Activated gamma-delta T cell treated with Interleukin-2 at 50 U/mL for 16 hours (primary cell): ENCODE results near the gene SLC22A23.

Experiments
- DNase-seq: peaks from one replicate; pipeline ENCODE4 v3.0.0-alpha.2; 2020

The SLC22A23 gene

DNA sequence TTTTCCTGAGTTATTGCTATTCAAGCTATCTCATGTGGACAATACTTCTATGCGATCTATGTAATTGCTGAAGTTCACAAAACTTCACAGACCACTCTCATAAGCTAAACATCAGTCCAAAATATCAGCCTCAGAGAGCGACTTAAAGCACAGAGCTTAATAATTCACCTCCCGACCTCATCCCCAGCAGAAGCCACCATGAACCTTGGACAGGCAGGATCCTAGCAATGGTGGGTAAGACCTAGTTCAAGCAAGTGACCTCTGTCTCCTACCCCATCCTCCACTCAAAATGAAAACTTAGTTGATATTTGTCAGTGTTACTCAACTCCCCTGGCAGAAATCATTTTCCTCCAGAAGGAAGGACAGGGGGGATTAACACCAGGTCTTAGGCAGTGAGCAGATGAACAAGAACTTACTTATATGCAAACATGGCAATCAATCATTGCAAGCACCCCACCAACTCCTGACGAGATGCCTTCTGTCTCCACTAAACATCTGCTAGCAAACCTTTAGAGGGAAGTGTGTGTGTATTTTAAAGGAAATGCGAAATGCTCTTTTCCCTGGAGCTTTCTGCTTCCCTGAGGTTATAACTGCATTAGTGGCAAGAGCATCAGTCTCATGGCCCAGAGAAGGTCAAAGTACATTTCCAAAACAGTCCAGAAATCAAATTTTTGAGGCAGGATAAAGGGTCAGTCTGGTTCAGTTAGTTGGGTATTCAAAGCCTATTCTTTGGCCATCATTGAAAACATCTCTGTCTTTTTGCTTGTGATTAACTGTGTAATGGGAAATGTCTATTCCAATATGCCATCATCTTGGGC is 90.0 kb downstream of the SLC22A23 start:
- DNase-seq, result no peak

DNA sequence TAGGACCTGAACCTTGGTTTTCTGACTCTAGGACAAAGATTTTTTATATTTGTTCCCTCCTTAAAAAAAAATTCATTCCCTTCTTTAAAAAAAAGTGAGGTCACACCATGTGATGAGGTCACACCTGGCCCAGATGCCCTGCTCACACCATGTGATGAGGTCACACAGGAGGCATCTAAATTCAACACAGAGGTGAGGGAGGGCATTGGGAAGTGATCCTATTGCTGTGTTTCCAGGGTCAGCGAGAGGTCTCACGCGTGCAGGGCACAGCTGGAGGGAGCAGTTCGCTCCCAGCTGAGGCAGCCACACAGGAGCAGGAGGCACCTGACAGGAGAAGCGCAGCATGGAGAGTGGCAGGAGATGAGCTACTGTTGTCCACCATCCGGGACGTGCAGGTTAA is 92.5 kb downstream of the SLC22A23 start:
- DNase-seq, result no peak

DNA sequence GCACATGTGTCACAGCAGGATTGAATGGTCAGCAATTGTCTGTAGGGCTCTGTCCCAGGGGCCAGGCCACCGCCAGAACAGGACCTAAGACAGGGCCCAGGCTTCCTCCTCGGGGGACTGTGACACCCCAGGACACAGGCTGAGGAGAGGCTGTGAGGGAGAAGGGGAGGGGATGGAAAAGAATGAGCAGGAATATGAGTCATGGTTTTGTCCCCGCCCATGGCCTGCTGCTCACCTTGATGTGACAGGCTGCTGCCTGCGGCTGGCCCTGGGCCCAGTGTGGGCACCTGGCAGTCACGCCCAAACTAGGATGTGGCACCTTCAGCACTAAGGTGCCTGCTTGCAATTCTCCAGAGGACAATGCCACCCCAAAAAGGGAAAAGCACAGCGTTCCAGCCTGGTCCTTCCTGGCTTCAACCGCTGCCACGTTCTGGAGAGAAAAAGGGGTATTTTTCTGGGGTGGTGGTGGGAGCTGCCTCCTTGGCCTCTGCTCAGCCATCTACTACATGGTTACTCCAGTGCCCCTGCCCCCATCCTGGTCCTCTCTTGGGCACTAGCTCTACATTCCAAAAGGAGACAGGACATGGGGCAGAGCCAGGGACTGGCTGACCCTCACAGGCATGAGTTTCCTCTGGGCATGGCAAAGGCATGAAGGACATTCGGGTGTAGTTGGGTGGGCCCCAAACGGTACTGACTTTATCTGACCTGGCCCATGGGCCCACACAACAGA is 93.4 kb downstream of the SLC22A23 start:
- no peak for DNase-seq

GRCh38 chr6:3361312-3362037 is 95.4 kb downstream of the SLC22A23 start:
- no peak for DNase-seq

GRCh38 chr6:3360727-3361045 is 96.2 kb downstream of the SLC22A23 start:
- DNase-seq, result no peak

DNA sequence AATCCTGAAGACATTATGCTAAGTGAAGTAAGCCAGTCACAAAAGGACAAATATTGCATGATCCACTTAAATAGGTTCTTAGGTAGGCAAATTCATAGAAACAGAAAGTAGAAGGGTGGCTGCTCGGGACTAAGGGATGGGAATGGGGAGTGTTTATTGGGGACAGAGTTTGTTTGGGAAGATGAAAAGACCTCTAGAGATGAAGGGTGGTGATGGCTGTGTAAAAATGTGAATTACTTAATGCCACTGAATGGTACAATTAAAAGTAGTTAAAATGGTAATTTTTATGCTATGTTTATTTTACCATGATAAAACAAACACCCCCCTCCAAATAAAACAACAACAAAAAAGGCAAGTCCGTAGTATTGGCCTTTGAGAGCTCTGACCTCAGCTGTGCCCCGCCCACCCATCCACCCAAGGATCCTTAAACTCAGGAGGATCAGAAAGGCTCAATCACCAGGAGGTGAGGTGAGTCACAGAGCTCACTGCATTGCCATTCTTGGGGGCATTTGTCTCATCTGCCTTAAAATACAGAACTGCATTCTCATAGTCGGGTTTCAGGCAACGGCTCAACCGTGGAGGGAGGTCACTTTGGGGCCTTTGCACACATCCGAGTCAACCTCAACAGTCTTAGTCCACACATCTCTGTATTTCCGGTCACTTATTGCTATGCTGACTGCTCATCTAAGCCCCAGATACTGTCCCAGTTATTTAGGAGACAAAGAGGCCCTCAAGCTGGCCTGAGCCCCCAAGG is 96.7 kb downstream of the SLC22A23 start:
- no peak for DNase-seq

GRCh38 chr6:3359101-3359752 is 97.6 kb downstream of the SLC22A23 start:
- no peak for DNase-seq

DNA sequence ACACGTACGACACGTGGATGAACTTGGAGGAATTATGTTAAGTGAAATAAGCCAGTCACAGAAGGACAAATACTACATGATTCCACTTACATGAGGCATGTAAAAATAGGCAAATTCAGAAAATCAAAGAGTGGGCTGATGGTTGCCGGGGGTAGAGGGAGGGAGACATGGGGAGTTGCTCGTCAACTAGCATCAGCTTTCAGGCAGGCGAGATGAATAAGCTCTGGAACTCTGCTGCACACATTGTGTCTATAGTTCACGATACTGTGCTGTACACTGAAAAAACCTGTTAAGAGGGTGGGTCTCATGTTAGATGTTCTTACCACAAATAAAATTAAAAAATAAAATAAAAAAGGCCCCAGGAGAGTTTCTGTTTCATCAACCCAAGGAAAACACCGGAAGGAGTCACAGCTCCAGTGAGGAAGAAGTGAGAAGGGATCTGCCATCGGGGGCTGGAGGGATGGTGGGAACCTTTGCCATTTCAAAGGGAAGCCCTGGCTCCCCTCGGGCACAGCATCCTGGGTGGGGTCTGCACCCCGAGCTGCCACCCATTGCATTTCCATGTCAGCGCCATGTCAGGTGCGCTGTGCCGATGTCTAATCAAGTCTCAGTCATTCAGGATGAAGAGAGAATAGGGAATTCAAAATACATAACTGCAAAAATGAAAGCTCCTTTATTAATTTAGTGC is 98.3 kb downstream of the SLC22A23 start:
- DNase-seq, result no peak

DNA sequence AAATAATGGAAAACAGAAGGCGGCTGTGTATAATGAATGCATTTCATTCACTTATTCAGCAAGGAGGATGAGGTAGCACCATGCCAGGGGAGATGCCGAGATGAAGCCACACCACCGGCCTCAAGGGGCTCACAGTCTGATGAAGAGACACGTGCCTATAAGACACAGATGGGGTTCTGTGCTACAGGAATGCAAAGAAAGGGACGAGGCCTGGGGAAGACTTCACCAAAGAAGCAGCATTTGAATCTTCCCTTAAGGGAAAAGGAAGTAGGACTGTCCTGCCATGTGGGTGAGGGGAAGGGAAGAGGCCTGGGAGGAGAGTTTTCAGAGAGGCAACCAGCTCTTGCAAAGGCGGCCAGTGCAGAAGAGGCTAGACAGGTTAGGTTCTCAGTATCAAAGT is 99.2 kb downstream of the SLC22A23 start:
- DNase-seq, result no peak

- no peak for DNase-seq
These were observed 99.9 kb downstream of the SLC22A23 start for GRCh38 chr6:3356824-3357420.

DNA sequence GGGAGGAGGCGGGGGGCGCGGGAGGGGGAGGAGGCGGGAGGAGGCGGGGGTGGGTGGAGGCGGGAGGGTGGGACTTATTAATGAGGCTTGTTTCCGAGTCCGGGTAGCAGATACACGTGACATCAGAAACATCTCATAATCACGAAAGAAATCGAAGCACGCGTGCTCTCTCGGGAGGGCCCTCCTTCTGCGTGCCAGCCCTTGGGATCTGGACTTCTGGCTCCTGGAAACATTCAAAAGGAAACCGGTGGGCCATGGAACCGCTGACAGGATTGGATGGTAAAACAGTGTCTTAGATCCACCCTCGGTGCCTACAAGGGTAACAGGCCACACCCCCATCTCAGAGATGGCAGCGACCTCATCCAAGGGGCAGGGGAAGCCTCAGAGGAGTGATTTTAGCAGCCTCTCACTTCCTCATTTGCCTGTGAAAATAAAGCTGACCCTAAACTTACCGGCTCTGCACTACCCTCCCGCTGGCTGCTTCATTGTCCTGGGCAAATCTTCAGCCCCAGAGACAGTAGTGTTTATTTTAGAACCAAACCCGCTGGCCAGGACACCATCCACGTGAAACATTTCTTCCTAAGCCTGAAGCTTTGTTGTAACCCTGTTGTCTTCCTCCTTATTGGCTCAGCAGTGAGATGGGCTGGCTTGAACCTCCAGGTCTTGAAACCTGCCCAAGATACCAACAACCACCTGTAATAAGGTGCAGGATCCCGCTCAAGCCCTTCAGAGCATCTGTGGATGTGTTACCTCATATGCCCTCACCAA is 100.6 kb downstream of the SLC22A23 start:
- DNase-seq, result peak; percentile 33

GRCh38 chr6:3355358-3356055 is 101.3 kb downstream of the SLC22A23 start:
- no peak for DNase-seq

DNA sequence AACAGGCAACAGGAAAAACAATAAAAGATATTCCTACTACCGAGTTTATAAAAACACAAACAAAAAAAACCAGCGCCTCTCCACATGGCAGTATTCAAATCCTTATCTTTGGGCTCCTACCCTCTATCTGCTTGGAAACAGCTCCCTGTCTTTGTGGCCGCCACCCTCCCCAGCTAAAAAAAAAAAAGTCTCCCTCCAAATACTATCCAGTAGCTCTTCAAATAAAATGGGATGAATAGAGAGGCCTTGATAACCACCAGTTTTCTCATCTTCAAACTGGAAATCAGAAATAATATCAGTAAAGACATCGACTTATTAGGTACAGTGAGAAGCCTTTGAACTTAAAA is 101.9 kb downstream of the SLC22A23 start:
- DNase-seq, result no peak

GRCh38 chr6:3353939-3354338 is 102.9 kb downstream of the SLC22A23 start:
- DNase-seq, result no peak

- DNase-seq, result no peak
These were observed 103.5 kb downstream of the SLC22A23 start for GRCh38 chr6:3353213-3353903.

DNA sequence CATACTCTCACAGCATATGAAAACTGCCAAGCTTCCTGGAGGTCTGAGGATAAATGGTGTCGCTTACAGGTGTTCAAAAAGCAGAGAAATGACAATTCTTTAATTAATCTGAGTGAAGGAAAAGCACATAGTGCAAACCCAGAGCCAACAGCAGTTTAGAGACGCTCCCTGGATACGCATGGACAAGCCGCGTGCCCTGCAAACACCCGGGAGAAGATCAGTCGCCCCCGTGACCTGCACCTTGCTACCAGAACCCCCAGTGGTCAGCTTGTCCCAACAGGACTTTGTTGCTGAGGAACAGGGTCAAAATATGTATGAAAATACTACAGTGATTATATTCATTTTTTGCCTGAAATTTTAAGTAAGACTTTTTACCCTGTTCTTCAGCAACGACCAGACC is 104.2 kb downstream of the SLC22A23 start:
- DNase-seq, result no peak

GRCh38 chr6:3351829-3352524 is 104.9 kb downstream of the SLC22A23 start:
- no peak for DNase-seq

- DNase-seq, result no peak
These were observed 105.7 kb downstream of the SLC22A23 start for GRCh38 chr6:3351105-3351676.
